ENCODE data around the gene PLXNA4. TPM values are rescaled to one million over a fixed set of nuclear protein-coding genes. Genes with fewer than 3 reads are reported as not detected.

The PLXNA4 gene
- total RNA-seq, 1 donor from 2014 or later: 14.0 TPM

DNA sequence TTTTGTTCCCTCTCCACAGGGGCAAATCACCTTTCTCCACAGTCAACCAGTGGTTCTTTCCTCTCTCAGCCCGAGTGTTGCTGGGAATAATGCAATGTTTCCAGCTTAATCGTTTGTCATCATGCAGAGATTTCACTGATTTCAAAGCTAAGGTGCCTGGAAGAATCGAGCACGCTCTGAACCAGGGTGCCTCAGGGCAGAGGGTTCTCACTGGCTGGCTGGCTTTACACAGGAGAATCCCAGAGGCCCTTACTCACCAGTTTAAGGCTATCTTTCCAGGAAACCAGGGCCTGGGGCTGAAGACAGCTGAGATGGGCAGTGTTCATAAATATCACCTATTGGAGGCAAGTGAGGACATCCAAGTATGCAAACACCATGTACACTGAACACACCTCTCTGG lies 21.8 kb downstream of the PLXNA4 start:
- intact Hi-C loops (cut with DNase I): no loop called here
- no peak overlapping the region for H3K4me3 ChIP-seq
- H3K27me3 ChIP-seq: no peaks in the 10 kb centered on the region
- no peak overlapping the region for H3K27ac ChIP-seq
- no peaks in the 10 kb centered on the region for H3K4me1 ChIP-seq
- no peaks in the 10 kb centered on the region for H3K36me3 ChIP-seq
- no peak for DNase-seq (ENCODE audit: extremely low spot score in 2 of 2)
- H3K9me3 ChIP-seq: no peaks in the 10 kb centered on the region
- TF ChIP-seq POLR2A (IDR thresholded peaks at IDR 0.05): no peak
- TF ChIP-seq, protein P1, sequence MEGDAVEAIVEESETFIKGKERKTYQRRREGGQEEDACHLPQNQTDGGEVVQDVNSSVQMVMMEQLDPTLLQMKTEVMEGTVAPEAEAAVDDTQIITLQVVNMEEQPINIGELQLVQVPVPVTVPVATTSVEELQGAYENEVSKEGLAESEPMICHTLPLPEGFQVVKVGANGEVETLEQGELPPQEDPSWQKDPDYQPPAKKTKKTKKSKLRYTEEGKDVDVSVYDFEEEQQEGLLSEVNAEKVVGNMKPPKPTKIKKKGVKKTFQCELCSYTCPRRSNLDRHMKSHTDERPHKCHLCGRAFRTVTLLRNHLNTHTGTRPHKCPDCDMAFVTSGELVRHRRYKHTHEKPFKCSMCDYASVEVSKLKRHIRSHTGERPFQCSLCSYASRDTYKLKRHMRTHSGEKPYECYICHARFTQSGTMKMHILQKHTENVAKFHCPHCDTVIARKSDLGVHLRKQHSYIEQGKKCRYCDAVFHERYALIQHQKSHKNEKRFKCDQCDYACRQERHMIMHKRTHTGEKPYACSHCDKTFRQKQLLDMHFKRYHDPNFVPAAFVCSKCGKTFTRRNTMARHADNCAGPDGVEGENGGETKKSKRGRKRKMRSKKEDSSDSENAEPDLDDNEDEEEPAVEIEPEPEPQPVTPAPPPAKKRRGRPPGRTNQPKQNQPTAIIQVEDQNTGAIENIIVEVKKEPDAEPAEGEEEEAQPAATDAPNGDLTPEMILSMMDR (IDR thresholded peaks at IDR 0.05): no peak
- no peak for TF ChIP-seq POLR2AphosphoS5 (IDR thresholded peaks at IDR 0.05; ENCODE audit: insufficient read depth in 1 of 2, low read depth in 1 of 2)

DNA sequence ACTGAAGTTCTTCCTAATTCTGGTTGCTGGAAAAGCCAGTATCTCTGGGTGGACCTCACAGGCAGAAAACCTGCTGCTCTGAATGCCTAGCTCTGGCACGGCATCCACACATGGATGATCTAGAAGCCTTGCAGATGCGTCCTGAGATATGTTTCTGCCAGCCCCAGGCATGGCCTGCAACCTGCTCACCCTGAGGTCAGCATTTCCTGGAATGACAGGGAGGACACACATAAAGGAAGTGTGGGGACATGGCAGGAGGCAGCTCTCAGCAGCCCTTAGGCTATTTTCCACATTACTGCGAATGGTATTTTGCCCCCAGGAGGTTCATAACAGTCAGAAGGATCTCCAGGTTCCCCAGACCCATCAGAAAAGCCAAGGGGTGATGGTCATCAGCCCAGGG lies 23.2 kb downstream of the PLXNA4 start:
- TF ChIP-seq POLR2AphosphoS5 (IDR thresholded peaks at IDR 0.05; ENCODE audit: insufficient read depth in 1 of 2, low read depth in 1 of 2): no peak
- no peak for TF ChIP-seq POLR2A (IDR thresholded peaks at IDR 0.05)
- TF ChIP-seq, protein P1 (IDR thresholded peaks at IDR 0.05): no peak
- H3K27ac ChIP-seq: no peak overlapping the region
- DNase-seq (ENCODE audit: extremely low spot score in 2 of 2): no peak
- H3K27me3 ChIP-seq: no peaks in the 10 kb centered on the region
- no peak overlapping the region for H3K4me3 ChIP-seq
- no peaks in the 10 kb centered on the region for H3K9me3 ChIP-seq
- intact Hi-C loops (cut with DNase I): no loop called here
- H3K36me3 ChIP-seq: no peaks in the 10 kb centered on the region
- no peaks in the 10 kb centered on the region for H3K4me1 ChIP-seq

DNA sequence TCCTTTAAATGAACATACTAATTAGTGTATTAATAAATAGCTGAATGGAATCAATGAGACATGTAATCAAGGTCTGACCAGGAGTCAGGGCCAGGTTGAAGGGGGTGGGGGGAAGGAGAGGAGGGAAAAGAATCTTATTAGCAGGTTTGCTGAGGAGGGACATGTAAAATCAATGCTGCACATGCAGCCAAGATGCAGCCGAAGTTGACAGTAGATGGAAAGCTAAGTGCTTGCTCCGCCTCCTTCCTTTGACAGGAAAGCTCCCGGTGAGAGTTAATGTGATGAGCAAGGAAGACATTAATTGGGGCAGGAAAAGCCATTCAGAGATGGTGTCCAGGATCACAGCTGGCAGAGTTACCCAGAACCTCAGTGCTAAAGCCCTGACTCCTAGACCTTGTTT lies 24.4 kb downstream of the PLXNA4 start:
- no peak for TF ChIP-seq POLR2AphosphoS5 (IDR thresholded peaks at IDR 0.05; ENCODE audit: insufficient read depth in 1 of 2, low read depth in 1 of 2)
- no peak for TF ChIP-seq POLR2A (IDR thresholded peaks at IDR 0.05)
- TF ChIP-seq, protein P1 (IDR thresholded peaks at IDR 0.05): no peak
- no peaks in the 10 kb centered on the region for H3K4me1 ChIP-seq
- H3K27me3 ChIP-seq: no peaks in the 10 kb centered on the region
- intact Hi-C loops (cut with DNase I): no loop called here
- H3K27ac ChIP-seq: no peak overlapping the region
- no peak for DNase-seq (ENCODE audit: extremely low spot score in 2 of 2)
- no peaks in the 10 kb centered on the region for H3K9me3 ChIP-seq
- H3K4me3 ChIP-seq: no peak overlapping the region
- H3K36me3 ChIP-seq: no peaks in the 10 kb centered on the region

DNA sequence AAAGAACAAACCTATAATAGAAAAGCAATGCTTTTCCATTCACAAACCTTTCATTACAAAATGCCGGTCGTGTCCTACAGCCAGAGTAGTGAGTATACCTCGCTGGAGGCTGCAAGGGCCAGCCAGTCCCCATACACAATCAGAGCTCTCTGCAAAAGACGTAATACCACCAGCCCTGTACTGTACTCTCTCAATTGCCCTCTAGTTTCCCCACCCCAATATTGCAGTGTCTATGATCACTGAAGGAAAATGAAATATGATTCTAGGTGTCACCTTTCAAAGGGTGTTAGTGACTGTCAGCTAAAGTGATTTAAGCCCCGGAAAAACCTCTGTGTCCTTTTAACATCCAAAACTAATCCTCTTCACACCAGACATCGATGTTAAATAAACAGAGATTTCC lies 24.8 kb downstream of the PLXNA4 start:
- no peaks in the 10 kb centered on the region for H3K27me3 ChIP-seq
- intact Hi-C loops (cut with DNase I): no loop called here
- DNase-seq (ENCODE audit: extremely low spot score in 2 of 2): no peak
- H3K9me3 ChIP-seq: no peaks in the 10 kb centered on the region
- H3K27ac ChIP-seq: no peak overlapping the region
- no peaks in the 10 kb centered on the region for H3K4me1 ChIP-seq
- no peak overlapping the region for H3K4me3 ChIP-seq
- TF ChIP-seq POLR2AphosphoS5 (IDR thresholded peaks at IDR 0.05; ENCODE audit: insufficient read depth in 1 of 2, low read depth in 1 of 2) (no peak), POLR2A (IDR thresholded peaks at IDR 0.05) (no peak)
- TF ChIP-seq, protein P1 (IDR thresholded peaks at IDR 0.05): no peak
- no peaks in the 10 kb centered on the region for H3K36me3 ChIP-seq

DNA sequence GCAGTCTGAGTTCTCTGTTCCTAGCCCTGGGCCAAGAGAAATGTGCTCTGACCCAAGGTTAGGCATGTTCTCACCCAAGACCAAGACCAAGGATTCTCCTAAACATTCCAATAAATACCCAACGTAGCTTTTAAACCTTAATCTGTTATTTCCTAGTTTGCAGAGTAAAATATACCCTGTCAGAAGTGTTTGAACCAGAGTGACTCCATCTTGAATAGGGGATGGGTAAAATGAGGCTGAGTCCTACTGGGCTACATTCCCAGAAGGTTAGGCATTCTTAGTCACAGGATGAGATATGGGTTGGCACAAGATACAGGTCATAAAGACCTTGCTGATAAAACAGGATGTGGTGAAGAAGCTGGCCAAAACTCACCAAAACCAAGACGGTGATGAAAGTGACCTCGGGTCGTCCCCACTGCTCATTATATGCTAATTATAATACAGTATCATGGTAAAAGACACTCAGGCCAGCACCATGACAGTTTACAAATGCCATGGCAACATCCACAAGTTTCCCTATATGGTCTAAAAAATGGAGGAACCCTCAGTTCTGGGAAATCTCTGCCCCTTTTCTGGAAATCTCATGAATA lies 27.7 kb downstream of the PLXNA4 start:
- H3K9me3 ChIP-seq: no peaks in the 10 kb centered on the region
- H3K27ac ChIP-seq: no peak overlapping the region
- intact Hi-C loops (cut with DNase I): no loop called here
- no peaks in the 10 kb centered on the region for H3K36me3 ChIP-seq
- TF ChIP-seq POLR2AphosphoS5 (IDR thresholded peaks at IDR 0.05; ENCODE audit: insufficient read depth in 1 of 2, low read depth in 1 of 2) (no peak), POLR2A (IDR thresholded peaks at IDR 0.05) (no peak)
- TF ChIP-seq, protein P1 (IDR thresholded peaks at IDR 0.05): no peak
- H3K4me3 ChIP-seq: no peak overlapping the region
- no peaks in the 10 kb centered on the region for H3K27me3 ChIP-seq
- H3K4me1 ChIP-seq: no peaks in the 10 kb centered on the region
- DNase-seq (ENCODE audit: extremely low spot score in 2 of 2): no peak

Measured in vagina (tissue), 2 donors.